ENCODE measurements around the gene CACNB4.

The CACNB4 gene

DNA sequence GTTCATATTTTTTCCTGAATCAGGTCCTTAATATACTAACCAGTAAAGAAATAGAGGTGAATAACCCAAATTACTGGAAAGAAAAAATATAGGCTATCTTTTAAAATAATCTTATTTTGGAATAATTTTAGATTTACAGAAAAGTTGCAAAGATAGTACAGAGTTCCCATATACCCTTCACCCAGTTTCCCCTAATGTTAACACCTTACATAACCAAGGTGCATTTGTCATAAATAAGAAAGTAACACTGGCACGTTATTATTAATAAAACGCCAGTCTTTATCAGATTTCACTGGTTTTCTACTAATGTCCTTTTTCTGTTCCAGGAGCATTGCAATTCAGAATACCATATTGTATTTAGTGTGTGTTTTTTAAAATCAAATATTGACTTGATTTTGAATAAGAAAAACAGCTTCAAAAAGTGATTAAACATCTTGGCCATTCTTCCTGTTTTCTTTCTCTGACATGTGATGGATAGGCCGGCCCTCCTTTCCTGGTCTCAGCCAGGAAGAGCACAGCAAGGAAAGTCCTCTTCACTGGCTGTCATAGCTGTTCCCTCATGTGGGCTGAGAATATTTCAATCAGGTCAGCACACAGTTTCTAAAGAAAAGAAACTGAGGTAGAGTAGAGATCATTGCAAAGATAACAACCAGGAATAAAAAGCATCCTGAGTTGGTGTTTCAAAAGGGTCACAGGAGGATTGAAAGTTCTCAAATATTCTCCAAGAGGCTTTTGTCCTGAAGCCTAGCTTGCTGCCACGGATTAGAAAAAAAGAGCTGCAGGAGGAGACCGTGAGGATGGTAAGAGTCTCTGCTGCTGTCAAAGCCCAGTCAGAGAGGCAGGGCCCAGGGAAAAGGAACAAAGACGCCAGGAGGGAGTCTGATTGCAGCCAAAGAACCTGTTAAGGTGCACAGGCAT lies 191.3 kb downstream of the CACNB4 start:
- no peak for TF ChIP-seq CTBP1 (IDR thresholded peaks at IDR 0.05; ENCODE audit: borderline replicate concordance)
- no peak for TF ChIP-seq FOXK2 (IDR thresholded peaks at IDR 0.05)
- no peak for TF ChIP-seq FOXM1 (IDR thresholded peaks at IDR 0.05; ENCODE audit: borderline replicate concordance)
- POLR2A ChIA-PET = no interaction called here
- DNase-seq (ENCODE audit: extremely low spot score) = no peak
- CTCF ChIA-PET = no interaction called here

DNA sequence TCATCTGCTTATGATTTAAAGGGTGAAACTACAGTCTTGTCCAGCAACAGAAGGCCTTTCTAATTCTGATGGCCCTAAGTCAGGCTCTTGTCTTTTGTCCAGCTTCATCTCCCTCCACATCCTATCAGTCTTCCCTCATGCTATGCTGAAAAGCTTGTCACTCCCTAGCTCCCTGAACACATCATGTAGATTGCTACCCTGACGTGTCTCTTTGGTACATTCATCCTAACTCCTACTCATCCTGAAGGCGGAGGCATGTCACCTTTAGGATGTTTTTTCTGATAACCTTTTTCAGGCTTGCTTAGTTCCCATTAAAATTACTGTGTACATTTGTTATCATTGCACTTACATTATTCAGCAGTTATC lies 192.2 kb downstream of the CACNB4 start:
- ChIA-PET POLR2A (no interaction called here), CTCF (no interaction called here)
- TF ChIP-seq ARNT (IDR thresholded peaks at IDR 0.05) (no peak), ZNF384 (IDR thresholded peaks at IDR 0.05) (no peak), NFRKB (IDR thresholded peaks at IDR 0.05) (no peak), SUZ12 (IDR thresholded peaks at IDR 0.05) (no peak), FOXM1 (IDR thresholded peaks at IDR 0.05; ENCODE audit: borderline replicate concordance) (no peak), L3MBTL2 (conservative IDR thresholded peaks at IDR 0.05) (no peak), BHLHE40 (IDR thresholded peaks at IDR 0.05; ENCODE audit: borderline replicate concordance) (no peak), FOXK2 (IDR thresholded peaks at IDR 0.05) (no peak), SP1 (IDR thresholded peaks at IDR 0.05) (no peak)
- no peak for DNase-seq (ENCODE audit: extremely low spot score)

DNA sequence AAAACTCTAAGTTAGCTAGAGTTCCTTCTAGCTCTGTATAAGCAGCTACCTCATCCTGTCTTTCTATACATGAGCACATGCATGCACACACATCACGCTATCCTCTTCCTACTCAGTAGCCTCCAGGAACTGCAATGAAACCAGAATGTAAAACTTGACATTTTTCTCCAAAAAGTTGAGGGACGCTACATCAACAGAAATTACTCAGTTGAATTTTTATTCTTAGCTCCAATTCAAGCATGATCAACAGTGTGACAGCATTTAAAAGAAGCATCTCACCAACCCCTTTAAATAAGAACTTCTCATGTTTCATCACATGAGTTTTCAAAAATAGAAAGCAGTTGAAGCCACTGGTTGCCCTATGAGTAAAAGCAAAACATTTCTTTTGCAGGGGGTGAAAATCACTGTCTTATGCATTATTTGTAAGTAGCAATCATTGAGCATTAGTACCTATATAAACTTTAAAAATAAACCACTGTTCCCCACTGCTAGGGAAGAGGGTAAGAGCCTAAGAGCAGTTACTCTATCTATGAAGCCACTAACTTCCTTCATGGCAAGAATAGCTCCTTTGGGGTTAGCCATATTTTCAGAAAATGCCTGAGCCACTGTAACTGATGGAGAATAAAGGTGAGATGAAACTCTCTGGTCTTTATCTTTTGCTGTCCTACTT lies 192.7 kb downstream of the CACNB4 start:
- ChIA-PET CTCF (no interaction called here), POLR2A (no interaction called here)
- no peak for TF ChIP-seq TARDBP (IDR thresholded peaks at IDR 0.05)
- TF ChIP-seq, protein P1, sequence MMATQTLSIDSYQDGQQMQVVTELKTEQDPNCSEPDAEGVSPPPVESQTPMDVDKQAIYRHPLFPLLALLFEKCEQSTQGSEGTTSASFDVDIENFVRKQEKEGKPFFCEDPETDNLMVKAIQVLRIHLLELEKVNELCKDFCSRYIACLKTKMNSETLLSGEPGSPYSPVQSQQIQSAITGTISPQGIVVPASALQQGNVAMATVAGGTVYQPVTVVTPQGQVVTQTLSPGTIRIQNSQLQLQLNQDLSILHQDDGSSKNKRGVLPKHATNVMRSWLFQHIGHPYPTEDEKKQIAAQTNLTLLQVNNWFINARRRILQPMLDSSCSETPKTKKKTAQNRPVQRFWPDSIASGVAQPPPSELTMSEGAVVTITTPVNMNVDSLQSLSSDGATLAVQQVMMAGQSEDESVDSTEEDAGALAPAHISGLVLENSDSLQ (IDR thresholded peaks at IDR 0.05) = no peak
- no peak for TF ChIP-seq FOXK2 (IDR thresholded peaks at IDR 0.05)
- TF ChIP-seq BHLHE40 (IDR thresholded peaks at IDR 0.05; ENCODE audit: borderline replicate concordance) = no peak
- TF ChIP-seq L3MBTL2 (conservative IDR thresholded peaks at IDR 0.05) = no peak
- no peak for TF ChIP-seq SP1 (IDR thresholded peaks at IDR 0.05)
- TF ChIP-seq NFRKB (IDR thresholded peaks at IDR 0.05) = no peak
- no peak for DNase-seq (ENCODE audit: extremely low spot score)

DNA sequence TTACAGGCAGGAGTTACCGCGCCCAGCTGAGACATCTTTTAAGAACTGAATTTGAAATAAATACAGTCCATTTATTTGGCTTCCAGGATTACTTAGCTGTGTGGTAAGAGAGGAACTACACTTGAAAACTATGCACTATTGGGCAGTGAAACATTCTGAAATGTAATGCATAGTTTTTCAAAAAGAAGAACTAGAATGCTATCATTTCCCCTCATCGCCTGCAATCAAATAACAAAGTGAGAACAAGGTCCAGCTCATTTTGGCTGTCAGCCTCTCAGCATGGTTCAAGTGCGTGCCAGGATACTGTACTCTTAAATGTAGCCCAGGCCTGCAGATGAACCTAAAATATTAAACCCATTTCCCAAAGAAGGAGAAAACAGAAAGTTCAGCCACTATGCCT lies 194.0 kb downstream of the CACNB4 start:
- ChIA-PET POLR2A (no interaction called here), CTCF (interaction anchor here (0.7 kb wide), 1 partner anchor 18 kb away, joined by 3 read pairs; no protein-coding TSS in a partner anchor)
- no peak for DNase-seq (ENCODE audit: extremely low spot score)
- TF ChIP-seq FOXM1 (IDR thresholded peaks at IDR 0.05; ENCODE audit: borderline replicate concordance) = no peak
- no peak for TF ChIP-seq CTBP1 (IDR thresholded peaks at IDR 0.05; ENCODE audit: borderline replicate concordance)
- TF ChIP-seq L3MBTL2 (conservative IDR thresholded peaks at IDR 0.05) = no peak
- TF ChIP-seq ELF4 (IDR thresholded peaks at IDR 0.05) = no peak
- no peak for TF ChIP-seq FOXK2 (IDR thresholded peaks at IDR 0.05)
- TF ChIP-seq LEF1 (IDR thresholded peaks at IDR 0.05; ENCODE audit: borderline replicate concordance) = no peak
- no peak for TF ChIP-seq TARDBP (IDR thresholded peaks at IDR 0.05)
- TF ChIP-seq ZNF384 (IDR thresholded peaks at IDR 0.05) = no peak
- no peak for TF ChIP-seq NFRKB (IDR thresholded peaks at IDR 0.05)
- TF ChIP-seq HDGF (IDR thresholded peaks at IDR 0.05; ENCODE audit: borderline replicate concordance) = no peak
- no peak for TF ChIP-seq ARNT (IDR thresholded peaks at IDR 0.05)
- TF ChIP-seq BHLHE40 (IDR thresholded peaks at IDR 0.05; ENCODE audit: borderline replicate concordance) = no peak
- no peak for TF ChIP-seq SP1 (IDR thresholded peaks at IDR 0.05)
- TF ChIP-seq SUZ12 (IDR thresholded peaks at IDR 0.05) = no peak
- no peak for TF ChIP-seq FOXA1 (IDR thresholded peaks at IDR 0.05)
- TF ChIP-seq, protein P1 (IDR thresholded peaks at IDR 0.05) = no peak

GRCh38 chr2:151904021-151904420 lies 194.8 kb downstream of the CACNB4 start:
- ChIA-PET POLR2A (no interaction called here), CTCF (no interaction called here)
- no peak for TF ChIP-seq FOXM1 (IDR thresholded peaks at IDR 0.05; ENCODE audit: borderline replicate concordance)
- TF ChIP-seq ELF4 (IDR thresholded peaks at IDR 0.05) = no peak
- no peak for DNase-seq (ENCODE audit: extremely low spot score)

DNA sequence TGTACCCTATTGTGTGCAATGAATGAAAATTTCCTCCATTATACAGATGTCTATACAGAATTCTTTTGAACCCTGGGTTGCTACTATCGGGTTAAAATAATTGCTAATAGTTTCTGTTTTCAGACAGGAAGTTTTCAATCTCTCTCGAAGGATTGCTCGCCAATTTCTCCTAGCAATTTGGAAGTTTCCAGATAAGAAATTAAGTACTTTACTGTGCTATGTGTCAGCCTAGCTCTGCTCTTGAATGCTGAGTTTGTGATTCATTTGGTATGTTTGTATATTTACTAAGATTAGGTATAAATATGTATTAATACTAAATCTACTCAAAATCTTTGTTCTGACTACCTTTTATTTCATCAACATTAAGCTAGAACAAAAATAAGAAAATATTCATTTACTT lies 196.0 kb downstream of the CACNB4 start:
- POLR2A ChIA-PET = no interaction called here
- no peak for DNase-seq (ENCODE audit: extremely low spot score)
- CTCF ChIA-PET = no interaction called here
- no peak for TF ChIP-seq LEF1 (IDR thresholded peaks at IDR 0.05; ENCODE audit: borderline replicate concordance)
- no peak for TF ChIP-seq ZNF384 (IDR thresholded peaks at IDR 0.05)
- no peak for TF ChIP-seq SP1 (IDR thresholded peaks at IDR 0.05)
- TF ChIP-seq SUZ12 (IDR thresholded peaks at IDR 0.05) = no peak
- no peak for TF ChIP-seq NFRKB (IDR thresholded peaks at IDR 0.05)
- no peak for TF ChIP-seq ARNT (IDR thresholded peaks at IDR 0.05)
- no peak for TF ChIP-seq BHLHE40 (IDR thresholded peaks at IDR 0.05; ENCODE audit: borderline replicate concordance)
- no peak for TF ChIP-seq TARDBP (IDR thresholded peaks at IDR 0.05)
- TF ChIP-seq L3MBTL2 (conservative IDR thresholded peaks at IDR 0.05) = no peak
- no peak for TF ChIP-seq FOXK2 (IDR thresholded peaks at IDR 0.05)
- TF ChIP-seq ELF4 (IDR thresholded peaks at IDR 0.05) = no peak
- TF ChIP-seq CTBP1 (IDR thresholded peaks at IDR 0.05; ENCODE audit: borderline replicate concordance) = no peak
- TF ChIP-seq, protein P1 (IDR thresholded peaks at IDR 0.05) = no peak
- TF ChIP-seq FOXA1 (IDR thresholded peaks at IDR 0.05) = no peak
- no peak for TF ChIP-seq HDGF (IDR thresholded peaks at IDR 0.05; ENCODE audit: borderline replicate concordance)

Measured in HEK293T (cell line).